K562 (cell line): Measurements from ENCODE around the gene ATP13A4. TPM values are rescaled to one million over a fixed set of nuclear protein-coding genes. Genes with fewer than 3 reads are reported as not detected.

Source experiments
- ARID1B ChIP-seq: fragments of 450-650 bp; IDR thresholded peaks from 2 replicates; pipeline ENCODE4 v1.6.1; 2016; ENCODE audit warnings: antibody characterized with exemption, mild to moderate bottlenecking, inconsistent platforms
- CREB1 ChIP-seq, 2 experiments: sonication (generic) in 1 of 2; formaldehyde crosslinking in 1 of 2; IDR thresholded peaks; 2 replicates each; pipeline versions ENCODE4 v1.6.1 to v1.8.0; 2012 to 2022; ENCODE audit warnings: inconsistent platforms in 1 of 2, mild to moderate bottlenecking in 1 of 2, missing genetic modification reagents in 1 of 2, moderate library complexity in 1 of 2
- E2F6 ChIP-seq, 2 experiments: IDR thresholded peaks; 2 replicates each; pipeline ENCODE4 v1.6.1; 2011; ENCODE audit warnings: borderline replicate concordance in 1 of 2, control low read depth in 1 of 2, low read depth in 1 of 2, low read length in 1 of 2, mild to moderate bottlenecking in 1 of 2, mixed read lengths in 1 of 2, moderate library complexity in 1 of 2; ENCODE audit not compliant: insufficient read depth in 1 of 2, insufficient read length in 1 of 2, poor library complexity in 1 of 2, severe bottlenecking in 1 of 2; ENCODE audit errors: extremely low read depth in 1 of 2
- GTF2E2 ChIP-seq: fragments of 200-800 bp; sonication (Bioruptor generic); IDR thresholded peaks from 2 replicates; pipeline ENCODE4 v1.6.1; 2016; ENCODE audit warnings: missing genetic modification characterization, missing compliant biosample characterization
- MCM3 ChIP-seq: fragments of 450-650 bp; IDR thresholded peaks from 2 replicates; pipeline ENCODE4 v1.6.1; 2016
- MYC ChIP-seq, 2 experiments: fragments of 250-450 bp in 1 of 2; sonication (Bioruptor Pico) in 1 of 2; IDR thresholded peaks; 2 replicates each; pipeline versions ENCODE4 v1.5.1 to v1.6.1; 2012 to 2021; ENCODE audit warnings: low read depth in 2 of 2, borderline replicate concordance in 1 of 2, improper control_type of control experiment in 1 of 2, low read length in 1 of 2, mild to moderate bottlenecking in 1 of 2, moderate library complexity in 1 of 2
- NR4A1 ChIP-seq, 2 experiments: fragments of 250-450 bp in 1 of 2; fragments of 450-650 bp in 1 of 2; sonication (Bioruptor Pico) in 1 of 2; IDR thresholded peaks; 2 replicates each; pipeline versions ENCODE4 v1.4.0 to v1.6.1; 2016 to 2020; ENCODE audit warnings: mild to moderate bottlenecking in 2 of 2, missing compliant biosample characterization in 1 of 2, missing genetic modification characterization in 1 of 2, moderate library complexity in 1 of 2
- ZNF551 ChIP-seq: fragments of 250-450 bp; sonication (Bioruptor Pico); IDR thresholded peaks from 2 replicates; pipeline ENCODE4 v1.5.0; 2021; ENCODE audit warnings: mild to moderate bottlenecking, moderate library complexity
- polyA plus RNA-seq, 8 experiments: library from polyadenylated mRNA; depleted of rRNA in 4 of 8; stranded (reverse) in 5 of 8; unstranded in 3 of 8; fragments of >200 nt; fragmentation: Nextera tagmentation in 2 of 8; fragmentation: Illumina TruSeq in 1 of 8; extraction: Ambion mirVana in 2 of 8; extraction: Trizol in 1 of 8; gene quantifications; 2 replicates each; pipeline versions ENCODE4 v1.2.1 to v1.2.3, GENCODE V29; 2011 to 2014; ENCODE audit warnings: inconsistent platforms in 1 of 8, missing spikeins in 1 of 8
- total RNA-seq, 7 experiments: library from RNA; depleted of rRNA in 6 of 7; stranded (reverse); fragments of >200 nt in 6 of 7; fragmentation: Illumina TruSeq in 2 of 7; extraction: Trizol in 2 of 7; gene quantifications; 2 replicates each; pipeline versions ENCODE4 v1.2.1 to v1.2.3, GENCODE V29; 2011 to 2021; ENCODE audit warnings: low replicate concordance in 1 of 7
- TF ChIP-seq, protein P1 (sequence below): fragments of 450-650 bp; IDR thresholded peaks from 2 replicates; pipeline ENCODE4 v1.6.1; 2016; ENCODE audit warnings: mild to moderate bottlenecking, moderate library complexity
- TF ChIP-seq, protein P2 (sequence below): fragments of 250-450 bp; sonication (Bioruptor Pico); IDR thresholded peaks from 2 replicates; pipeline ENCODE4 v1.8.0; 2021; ENCODE audit warnings: moderate library complexity, mild to moderate bottlenecking, inconsistent platforms
- TF ChIP-seq, protein P3 (sequence below): fragments of 250-450 bp; sonication (Bioruptor Pico); IDR thresholded peaks from 2 replicates; pipeline ENCODE4 v1.4.0; 2020; ENCODE audit warnings: mild to moderate bottlenecking, moderate library complexity, borderline replicate concordance

Gene ATP13A4
- total and polyA plus RNA-seq, 9 of the 15 experiments (the other 6 are each of a cell fraction or from before 2014, with no cell fraction given): 0.03 to 0.14 (median 0.07) TPM; not detected in 6

DNA sequence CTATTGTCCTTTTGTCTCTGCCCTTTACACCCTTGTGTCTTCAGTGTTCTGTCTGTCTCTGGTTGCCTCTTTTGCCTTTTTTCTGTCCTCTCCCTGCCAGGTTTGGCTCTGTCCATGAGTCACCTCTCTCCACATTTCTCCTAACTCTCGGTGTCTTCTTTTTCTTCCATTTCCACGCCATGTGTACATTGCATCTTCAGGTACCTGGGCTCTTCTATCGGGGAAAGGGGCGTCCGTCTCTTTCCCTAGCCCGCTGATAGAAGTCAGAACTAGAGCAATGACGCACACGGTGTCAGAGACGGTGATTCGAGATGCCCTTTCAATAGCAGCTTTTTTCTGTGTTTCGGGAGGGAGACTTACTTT, 39.0 kb upstream of the ATP13A4 start (continued):
- no peak; the same call in 1 of the 2 replicates for TF ChIP-seq GTF2E2 (tag)
- TF ChIP-seq MCM3: no peak
- TF ChIP-seq, protein P1, sequence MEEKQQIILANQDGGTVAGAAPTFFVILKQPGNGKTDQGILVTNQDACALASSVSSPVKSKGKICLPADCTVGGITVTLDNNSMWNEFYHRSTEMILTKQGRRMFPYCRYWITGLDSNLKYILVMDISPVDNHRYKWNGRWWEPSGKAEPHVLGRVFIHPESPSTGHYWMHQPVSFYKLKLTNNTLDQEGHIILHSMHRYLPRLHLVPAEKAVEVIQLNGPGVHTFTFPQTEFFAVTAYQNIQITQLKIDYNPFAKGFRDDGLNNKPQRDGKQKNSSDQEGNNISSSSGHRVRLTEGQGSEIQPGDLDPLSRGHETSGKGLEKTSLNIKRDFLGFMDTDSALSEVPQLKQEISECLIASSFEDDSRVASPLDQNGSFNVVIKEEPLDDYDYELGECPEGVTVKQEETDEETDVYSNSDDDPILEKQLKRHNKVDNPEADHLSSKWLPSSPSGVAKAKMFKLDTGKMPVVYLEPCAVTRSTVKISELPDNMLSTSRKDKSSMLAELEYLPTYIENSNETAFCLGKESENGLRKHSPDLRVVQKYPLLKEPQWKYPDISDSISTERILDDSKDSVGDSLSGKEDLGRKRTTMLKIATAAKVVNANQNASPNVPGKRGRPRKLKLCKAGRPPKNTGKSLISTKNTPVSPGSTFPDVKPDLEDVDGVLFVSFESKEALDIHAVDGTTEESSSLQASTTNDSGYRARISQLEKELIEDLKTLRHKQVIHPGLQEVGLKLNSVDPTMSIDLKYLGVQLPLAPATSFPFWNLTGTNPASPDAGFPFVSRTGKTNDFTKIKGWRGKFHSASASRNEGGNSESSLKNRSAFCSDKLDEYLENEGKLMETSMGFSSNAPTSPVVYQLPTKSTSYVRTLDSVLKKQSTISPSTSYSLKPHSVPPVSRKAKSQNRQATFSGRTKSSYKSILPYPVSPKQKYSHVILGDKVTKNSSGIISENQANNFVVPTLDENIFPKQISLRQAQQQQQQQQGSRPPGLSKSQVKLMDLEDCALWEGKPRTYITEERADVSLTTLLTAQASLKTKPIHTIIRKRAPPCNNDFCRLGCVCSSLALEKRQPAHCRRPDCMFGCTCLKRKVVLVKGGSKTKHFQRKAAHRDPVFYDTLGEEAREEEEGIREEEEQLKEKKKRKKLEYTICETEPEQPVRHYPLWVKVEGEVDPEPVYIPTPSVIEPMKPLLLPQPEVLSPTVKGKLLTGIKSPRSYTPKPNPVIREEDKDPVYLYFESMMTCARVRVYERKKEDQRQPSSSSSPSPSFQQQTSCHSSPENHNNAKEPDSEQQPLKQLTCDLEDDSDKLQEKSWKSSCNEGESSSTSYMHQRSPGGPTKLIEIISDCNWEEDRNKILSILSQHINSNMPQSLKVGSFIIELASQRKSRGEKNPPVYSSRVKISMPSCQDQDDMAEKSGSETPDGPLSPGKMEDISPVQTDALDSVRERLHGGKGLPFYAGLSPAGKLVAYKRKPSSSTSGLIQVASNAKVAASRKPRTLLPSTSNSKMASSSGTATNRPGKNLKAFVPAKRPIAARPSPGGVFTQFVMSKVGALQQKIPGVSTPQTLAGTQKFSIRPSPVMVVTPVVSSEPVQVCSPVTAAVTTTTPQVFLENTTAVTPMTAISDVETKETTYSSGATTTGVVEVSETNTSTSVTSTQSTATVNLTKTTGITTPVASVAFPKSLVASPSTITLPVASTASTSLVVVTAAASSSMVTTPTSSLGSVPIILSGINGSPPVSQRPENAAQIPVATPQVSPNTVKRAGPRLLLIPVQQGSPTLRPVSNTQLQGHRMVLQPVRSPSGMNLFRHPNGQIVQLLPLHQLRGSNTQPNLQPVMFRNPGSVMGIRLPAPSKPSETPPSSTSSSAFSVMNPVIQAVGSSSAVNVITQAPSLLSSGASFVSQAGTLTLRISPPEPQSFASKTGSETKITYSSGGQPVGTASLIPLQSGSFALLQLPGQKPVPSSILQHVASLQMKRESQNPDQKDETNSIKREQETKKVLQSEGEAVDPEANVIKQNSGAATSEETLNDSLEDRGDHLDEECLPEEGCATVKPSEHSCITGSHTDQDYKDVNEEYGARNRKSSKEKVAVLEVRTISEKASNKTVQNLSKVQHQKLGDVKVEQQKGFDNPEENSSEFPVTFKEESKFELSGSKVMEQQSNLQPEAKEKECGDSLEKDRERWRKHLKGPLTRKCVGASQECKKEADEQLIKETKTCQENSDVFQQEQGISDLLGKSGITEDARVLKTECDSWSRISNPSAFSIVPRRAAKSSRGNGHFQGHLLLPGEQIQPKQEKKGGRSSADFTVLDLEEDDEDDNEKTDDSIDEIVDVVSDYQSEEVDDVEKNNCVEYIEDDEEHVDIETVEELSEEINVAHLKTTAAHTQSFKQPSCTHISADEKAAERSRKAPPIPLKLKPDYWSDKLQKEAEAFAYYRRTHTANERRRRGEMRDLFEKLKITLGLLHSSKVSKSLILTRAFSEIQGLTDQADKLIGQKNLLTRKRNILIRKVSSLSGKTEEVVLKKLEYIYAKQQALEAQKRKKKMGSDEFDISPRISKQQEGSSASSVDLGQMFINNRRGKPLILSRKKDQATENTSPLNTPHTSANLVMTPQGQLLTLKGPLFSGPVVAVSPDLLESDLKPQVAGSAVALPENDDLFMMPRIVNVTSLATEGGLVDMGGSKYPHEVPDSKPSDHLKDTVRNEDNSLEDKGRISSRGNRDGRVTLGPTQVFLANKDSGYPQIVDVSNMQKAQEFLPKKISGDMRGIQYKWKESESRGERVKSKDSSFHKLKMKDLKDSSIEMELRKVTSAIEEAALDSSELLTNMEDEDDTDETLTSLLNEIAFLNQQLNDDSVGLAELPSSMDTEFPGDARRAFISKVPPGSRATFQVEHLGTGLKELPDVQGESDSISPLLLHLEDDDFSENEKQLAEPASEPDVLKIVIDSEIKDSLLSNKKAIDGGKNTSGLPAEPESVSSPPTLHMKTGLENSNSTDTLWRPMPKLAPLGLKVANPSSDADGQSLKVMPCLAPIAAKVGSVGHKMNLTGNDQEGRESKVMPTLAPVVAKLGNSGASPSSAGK: no peak
- TF ChIP-seq, protein P2, sequence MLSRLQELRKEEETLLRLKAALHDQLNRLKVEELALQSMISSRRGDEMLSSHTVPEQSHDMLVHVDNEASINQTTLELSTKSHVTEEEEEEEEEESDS (CRISPR knock-in tag): no peak
- TF ChIP-seq ARID1B: peak; percentile 9; the same call in 1 of the 2 replicates
- TF ChIP-seq NR4A1 (CRISPR knock-in tag; IDR thresholded peaks at IDR 0.05): no peak
- TF ChIP-seq NR4A1 (tag; IDR thresholded peaks at IDR 0.05): no peak
- no peak for TF ChIP-seq ZNF551 (CRISPR knock-in tag)
- TF ChIP-seq CREB1 (IDR thresholded peaks at IDR 0.05): no peak
- TF ChIP-seq CREB1 (CRISPR knock-in tag; IDR thresholded peaks at IDR 0.05): no peak
- TF ChIP-seq, protein P3, sequence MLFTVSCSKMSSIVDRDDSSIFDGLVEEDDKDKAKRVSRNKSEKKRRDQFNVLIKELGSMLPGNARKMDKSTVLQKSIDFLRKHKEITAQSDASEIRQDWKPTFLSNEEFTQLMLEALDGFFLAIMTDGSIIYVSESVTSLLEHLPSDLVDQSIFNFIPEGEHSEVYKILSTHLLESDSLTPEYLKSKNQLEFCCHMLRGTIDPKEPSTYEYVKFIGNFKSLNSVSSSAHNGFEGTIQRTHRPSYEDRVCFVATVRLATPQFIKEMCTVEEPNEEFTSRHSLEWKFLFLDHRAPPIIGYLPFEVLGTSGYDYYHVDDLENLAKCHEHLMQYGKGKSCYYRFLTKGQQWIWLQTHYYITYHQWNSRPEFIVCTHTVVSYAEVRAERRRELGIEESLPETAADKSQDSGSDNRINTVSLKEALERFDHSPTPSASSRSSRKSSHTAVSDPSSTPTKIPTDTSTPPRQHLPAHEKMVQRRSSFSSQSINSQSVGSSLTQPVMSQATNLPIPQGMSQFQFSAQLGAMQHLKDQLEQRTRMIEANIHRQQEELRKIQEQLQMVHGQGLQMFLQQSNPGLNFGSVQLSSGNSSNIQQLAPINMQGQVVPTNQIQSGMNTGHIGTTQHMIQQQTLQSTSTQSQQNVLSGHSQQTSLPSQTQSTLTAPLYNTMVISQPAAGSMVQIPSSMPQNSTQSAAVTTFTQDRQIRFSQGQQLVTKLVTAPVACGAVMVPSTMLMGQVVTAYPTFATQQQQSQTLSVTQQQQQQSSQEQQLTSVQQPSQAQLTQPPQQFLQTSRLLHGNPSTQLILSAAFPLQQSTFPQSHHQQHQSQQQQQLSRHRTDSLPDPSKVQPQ: no peak
- no peak for TF ChIP-seq E2F6 (IDR thresholded peaks at IDR 0.05; ENCODE audit: borderline replicate concordance in 1 of 2, extremely low read depth in 1 of 2, insufficient read depth in 1 of 2, insufficient read length in 1 of 2, low read depth in 1 of 2, low read length in 1 of 2, poor library complexity in 1 of 2, severe bottlenecking in 1 of 2)
- TF ChIP-seq MYC (IDR thresholded peaks at IDR 0.05; ENCODE audit: low read depth, low read length): no peak
- TF ChIP-seq MYC (CRISPR knock-in tag; IDR thresholded peaks at IDR 0.05; ENCODE audit: borderline replicate concordance, low read depth): no peak
